Hepatocyte (in vitro differentiated cells): Measurements from ENCODE around the gene CEACAM16.

ENCODE experiments used
- EZH2 ChIP-seq: fragments of 200-600 bp; sonication (generic); IDR thresholded peaks from 2 replicates; pipeline ENCODE4 v1.6.1; 2016; ENCODE audit warnings: antibody characterized with exemption, mild to moderate bottlenecking, borderline replicate concordance
- TF ChIP-seq, protein P1 (sequence below): fragments of 200-600 bp; sonication (generic); IDR thresholded peaks from 2 replicates; pipeline ENCODE4 v1.5.1; 2016; ENCODE audit warnings: antibody characterized with exemption, mild to moderate bottlenecking; ENCODE audit not compliant: poor library complexity

DNA sequence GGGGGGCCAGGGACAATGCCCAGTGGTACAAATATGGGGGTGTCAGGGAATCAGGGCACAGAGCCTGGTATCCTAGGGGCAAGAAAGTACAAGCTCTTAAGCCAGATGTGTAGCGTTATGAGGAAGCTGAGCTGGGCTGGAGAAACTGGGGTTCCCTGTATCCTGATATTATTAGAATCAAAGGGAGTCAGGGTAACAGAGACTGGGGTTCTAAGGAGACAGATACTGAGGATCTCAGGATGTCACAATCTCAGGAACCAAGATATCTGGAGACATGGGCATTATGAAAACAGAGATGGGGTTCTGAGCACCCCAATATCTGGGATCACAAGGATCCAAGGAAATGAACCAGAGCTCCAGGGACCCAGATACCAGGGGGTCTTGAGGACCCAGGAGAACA is 50.3 kb downstream of the CEACAM16 start:
- TF ChIP-seq, protein P1, sequence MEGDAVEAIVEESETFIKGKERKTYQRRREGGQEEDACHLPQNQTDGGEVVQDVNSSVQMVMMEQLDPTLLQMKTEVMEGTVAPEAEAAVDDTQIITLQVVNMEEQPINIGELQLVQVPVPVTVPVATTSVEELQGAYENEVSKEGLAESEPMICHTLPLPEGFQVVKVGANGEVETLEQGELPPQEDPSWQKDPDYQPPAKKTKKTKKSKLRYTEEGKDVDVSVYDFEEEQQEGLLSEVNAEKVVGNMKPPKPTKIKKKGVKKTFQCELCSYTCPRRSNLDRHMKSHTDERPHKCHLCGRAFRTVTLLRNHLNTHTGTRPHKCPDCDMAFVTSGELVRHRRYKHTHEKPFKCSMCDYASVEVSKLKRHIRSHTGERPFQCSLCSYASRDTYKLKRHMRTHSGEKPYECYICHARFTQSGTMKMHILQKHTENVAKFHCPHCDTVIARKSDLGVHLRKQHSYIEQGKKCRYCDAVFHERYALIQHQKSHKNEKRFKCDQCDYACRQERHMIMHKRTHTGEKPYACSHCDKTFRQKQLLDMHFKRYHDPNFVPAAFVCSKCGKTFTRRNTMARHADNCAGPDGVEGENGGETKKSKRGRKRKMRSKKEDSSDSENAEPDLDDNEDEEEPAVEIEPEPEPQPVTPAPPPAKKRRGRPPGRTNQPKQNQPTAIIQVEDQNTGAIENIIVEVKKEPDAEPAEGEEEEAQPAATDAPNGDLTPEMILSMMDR: no peak
- TF ChIP-seq EZH2: no peak
